Measurements from ENCODE around the gene BCL2L1.
A peak's percentile ranks its signal among the peaks of the same experiment; 100 is the strongest.

Gene BCL2L1

DNA sequence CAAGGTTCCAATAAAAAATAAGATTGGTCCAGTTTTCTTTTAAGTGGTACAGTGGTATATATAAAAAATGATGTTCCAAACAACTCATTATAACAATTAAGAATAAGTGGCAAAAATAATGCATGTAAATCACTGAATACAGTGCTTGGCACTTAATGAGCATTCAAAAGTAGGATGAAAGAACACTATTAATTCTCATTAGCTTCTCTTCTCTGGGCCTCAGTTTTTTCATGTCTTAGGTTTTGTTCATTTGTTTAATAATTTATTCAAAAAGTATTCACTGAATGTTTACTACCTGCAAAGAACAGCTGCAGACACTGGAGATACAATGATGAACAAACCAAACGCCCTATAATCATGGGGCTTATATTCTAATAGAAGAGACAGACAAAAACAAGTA lies 21.1 kb downstream of the BCL2L1 start:
- ChIA-PET CTCF (interaction anchor here (0.7 to 11.9 kb wide), 7 partner anchors 10 to 144 kb away, joined by 3 to 94 read pairs (median 5); partner anchors contain the start of gene BCL2L1), POLR2A (no interaction called here)
- TF ChIP-seq, protein P1, sequence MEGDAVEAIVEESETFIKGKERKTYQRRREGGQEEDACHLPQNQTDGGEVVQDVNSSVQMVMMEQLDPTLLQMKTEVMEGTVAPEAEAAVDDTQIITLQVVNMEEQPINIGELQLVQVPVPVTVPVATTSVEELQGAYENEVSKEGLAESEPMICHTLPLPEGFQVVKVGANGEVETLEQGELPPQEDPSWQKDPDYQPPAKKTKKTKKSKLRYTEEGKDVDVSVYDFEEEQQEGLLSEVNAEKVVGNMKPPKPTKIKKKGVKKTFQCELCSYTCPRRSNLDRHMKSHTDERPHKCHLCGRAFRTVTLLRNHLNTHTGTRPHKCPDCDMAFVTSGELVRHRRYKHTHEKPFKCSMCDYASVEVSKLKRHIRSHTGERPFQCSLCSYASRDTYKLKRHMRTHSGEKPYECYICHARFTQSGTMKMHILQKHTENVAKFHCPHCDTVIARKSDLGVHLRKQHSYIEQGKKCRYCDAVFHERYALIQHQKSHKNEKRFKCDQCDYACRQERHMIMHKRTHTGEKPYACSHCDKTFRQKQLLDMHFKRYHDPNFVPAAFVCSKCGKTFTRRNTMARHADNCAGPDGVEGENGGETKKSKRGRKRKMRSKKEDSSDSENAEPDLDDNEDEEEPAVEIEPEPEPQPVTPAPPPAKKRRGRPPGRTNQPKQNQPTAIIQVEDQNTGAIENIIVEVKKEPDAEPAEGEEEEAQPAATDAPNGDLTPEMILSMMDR (IDR thresholded peaks at IDR 0.05; ENCODE audit: control extremely low read depth, extremely low read depth, low read depth, missing control alignments) = no peak

DNA sequence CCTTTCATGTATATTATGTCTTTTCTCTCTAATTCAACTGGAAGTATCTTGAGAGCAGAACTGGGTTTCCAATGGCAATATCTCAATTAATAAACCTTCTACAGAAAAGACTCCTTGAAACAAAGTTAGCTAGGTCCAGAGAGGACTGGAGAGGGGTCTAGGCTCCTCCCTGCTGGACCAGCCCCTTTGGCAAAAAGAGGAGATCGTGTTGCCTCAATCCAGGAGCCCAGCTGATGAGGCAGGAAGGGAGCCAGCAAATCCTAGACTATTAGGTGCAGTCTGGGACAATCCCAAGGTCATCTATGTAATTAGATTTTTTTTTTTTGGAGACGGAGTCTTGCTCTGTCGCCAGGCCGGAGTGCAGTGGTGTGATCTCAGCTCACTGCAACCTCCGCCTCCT lies 21.9 kb downstream of the BCL2L1 start:
- TF ChIP-seq, protein P1 (IDR thresholded peaks at IDR 0.05; ENCODE audit: control extremely low read depth, extremely low read depth, low read depth, missing control alignments) = no peak
- POLR2A ChIA-PET = no interaction called here
- DNase-seq (ENCODE audit: extremely low spot score) = no peak
- CTCF ChIA-PET = interaction anchor here (1.3 to 11.9 kb wide), 9 partner anchors 8 to 88 kb away, joined by 4 to 94 read pairs (median 8); partner anchors contain the start of gene BCL2L1

More for the DNA sequence above, 21.1 kb downstream of the BCL2L1 start:
- no peak for DNase-seq (ENCODE audit: extremely low spot score)

DNA sequence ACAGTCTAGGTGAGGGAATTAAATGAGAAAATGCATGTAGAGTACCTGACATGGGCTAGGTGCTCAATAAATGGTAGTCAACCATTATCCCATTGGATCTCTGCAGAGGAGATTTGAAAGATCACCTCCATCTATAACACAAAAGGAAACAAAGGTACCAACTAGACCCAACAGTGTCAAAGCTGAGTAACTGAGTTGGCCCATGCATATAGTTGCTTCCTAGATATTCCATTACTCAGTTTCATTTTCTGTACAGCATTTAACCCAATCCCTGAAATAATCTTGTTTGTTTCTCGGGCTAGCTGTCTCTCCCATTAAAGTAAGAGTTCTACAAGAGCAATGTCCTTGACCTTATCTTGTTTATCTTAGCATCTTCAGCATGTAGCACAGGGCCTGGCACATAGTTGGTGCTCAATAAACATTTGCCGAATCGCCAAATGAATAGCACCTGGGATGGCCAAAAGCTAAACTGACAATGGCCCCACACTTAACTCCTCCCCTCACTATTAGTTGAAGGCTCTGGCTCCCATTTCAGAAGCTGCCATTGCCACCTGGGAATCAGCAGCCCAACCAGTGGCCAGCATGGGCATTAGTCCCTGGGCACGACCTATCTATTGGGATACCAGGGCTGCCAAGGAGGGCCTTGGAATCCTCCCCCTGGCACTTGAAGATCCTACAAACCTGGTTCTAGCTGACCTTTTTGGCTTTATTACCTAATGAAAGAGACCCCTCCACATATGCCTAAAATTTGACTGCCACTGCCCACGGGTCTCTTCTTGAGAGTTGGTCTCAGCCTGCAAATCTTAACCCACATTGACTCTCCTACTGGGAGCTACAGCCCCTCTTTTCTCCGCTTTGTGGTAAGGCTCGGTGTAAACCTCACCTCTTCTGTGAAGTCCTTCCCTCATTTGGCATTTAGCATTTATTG lies 22.6 kb downstream of the BCL2L1 start:
- CTCF ChIA-PET = interaction anchor here (1.0 to 11.9 kb wide), 16 partner anchors 8 to 88 kb away, joined by 3 to 94 read pairs (median 6); partner anchors contain the start of gene BCL2L1
- TF ChIP-seq, protein P1 (IDR thresholded peaks at IDR 0.05; ENCODE audit: control extremely low read depth, extremely low read depth, low read depth, missing control alignments) = no peak
- POLR2A ChIA-PET = interaction anchor here (0.6 to 1.6 kb wide), 2 partner anchors 16 to 127 kb away, joined by 4 to 5 read pairs; no protein-coding TSS in a partner anchor
- DNase-seq (ENCODE audit: extremely low spot score) = no peak

DNA sequence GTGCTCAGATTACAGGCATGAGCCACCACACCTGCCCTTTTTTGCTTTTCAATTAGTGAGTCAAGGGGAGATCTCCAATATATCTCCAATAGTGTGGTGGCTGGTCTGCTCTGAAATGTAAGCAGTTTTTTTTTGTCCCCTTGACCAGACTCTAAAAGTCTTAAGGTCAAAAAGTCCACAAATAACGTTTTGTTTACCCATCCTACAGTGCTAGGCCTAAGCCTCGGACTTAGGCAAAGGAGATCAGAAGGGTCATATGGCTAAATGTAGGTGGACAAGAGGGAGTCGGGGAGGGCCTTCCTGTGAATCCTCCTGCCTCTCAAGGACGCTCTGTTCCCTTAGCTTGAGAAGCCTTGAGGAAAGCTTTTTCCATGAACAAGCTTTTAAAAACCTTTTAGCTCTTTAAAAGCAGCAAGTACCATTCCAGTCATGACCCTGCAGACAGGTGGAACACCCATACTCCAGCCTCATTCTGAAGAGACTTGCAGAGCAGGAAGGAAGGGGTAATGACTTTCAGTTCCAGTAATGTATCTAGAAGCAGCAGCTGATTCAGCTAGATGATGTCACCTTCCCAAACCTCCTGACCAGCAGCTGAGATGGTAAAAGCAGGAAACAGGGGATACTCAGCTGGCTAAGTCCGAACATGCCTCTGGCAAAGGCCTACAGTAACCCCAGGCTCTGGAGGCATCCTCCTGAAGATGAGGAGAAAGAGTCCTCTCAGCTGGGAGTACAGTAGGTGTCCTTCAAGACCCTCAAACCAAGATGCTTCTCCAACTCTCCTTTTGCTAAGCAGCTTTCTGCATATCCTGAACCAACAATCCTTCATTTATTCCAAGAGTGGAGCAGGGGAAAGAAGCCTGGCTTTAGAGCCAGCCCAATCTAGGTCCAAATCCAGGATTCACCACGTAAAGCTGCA lies 23.6 kb downstream of the BCL2L1 start:
- TF ChIP-seq, protein P1 (IDR thresholded peaks at IDR 0.05; ENCODE audit: control extremely low read depth, extremely low read depth, low read depth, missing control alignments) = no peak
- CTCF ChIA-PET = interaction anchor here (0.6 to 11.9 kb wide), 18 partner anchors 10 to 139 kb away, joined by 3 to 94 read pairs (median 5); partner anchors contain the start of gene BCL2L1
- peak; percentile 73 for DNase-seq (ENCODE audit: extremely low spot score)

DNA sequence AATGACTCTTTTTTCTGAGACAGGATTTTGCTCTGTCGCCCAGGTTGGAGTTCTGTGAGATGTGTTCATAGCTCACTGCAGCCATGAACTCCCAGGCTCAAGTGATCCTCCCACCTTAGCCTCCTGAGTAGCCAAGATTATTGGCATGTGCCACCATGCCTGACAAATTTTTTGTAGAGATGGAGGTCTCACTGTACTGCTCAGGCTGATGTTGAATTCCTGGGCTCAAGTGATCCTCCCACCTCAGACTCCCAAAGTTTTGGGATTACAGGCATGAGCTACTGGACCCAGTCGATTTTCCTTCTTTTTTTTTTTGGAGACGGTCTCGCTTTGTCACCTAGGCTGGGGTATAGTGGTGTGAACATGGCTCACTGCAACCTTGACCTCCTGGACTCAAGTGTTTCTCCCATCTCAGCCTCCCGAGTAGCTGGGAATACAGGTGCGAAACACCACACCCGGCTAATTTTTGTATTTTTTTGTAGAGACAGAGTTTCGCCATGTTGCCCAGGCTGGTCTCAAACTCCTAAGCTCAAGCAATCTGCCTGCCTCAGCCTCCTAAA lies 24.3 kb downstream of the BCL2L1 start:
- ChIA-PET CTCF (interaction anchor here (0.7 to 11.9 kb wide), 13 partner anchors 11 to 125 kb away, joined by 3 to 94 read pairs (median 6); partner anchors contain the start of gene BCL2L1), POLR2A (interaction anchor here (0.7 to 1.6 kb wide), 2 partner anchors 14 to 25 kb away, joined by 4 read pairs; no protein-coding TSS in a partner anchor)
- no peak for DNase-seq (ENCODE audit: extremely low spot score)
- TF ChIP-seq, protein P1 (IDR thresholded peaks at IDR 0.05; ENCODE audit: control extremely low read depth, extremely low read depth, low read depth, missing control alignments) = no peak

More for the DNA sequence above, 23.6 kb downstream of the BCL2L1 start:
- POLR2A ChIA-PET = interaction anchor here (0.6 to 1.6 kb wide), 3 partner anchors 15 to 126 kb away, joined by 4 to 5 read pairs (median 4); no protein-coding TSS in a partner anchor
